Neural cell (in vitro differentiated cells): ENCODE results near the gene TAF1C. TPM values are rescaled to one million over a fixed set of nuclear protein-coding genes. Genes with fewer than 3 reads are reported as not detected.

ENCODE experiments used
- H2AFZ ChIP-seq: fragments of 200-600, 300-800 bp; sonication (generic), shearing (Covaris generic); 2 replicates; pipeline ENCODE4 v1.6.0; 2014; ENCODE audit warnings: low read depth, mild to moderate bottlenecking, antibody characterized with exemption, low read length, moderate library complexity
- H3F3A ChIP-seq: fragments of 200-600 bp; shearing (Covaris generic); 2 replicates; pipeline ENCODE4 v1.6.1; 2016; ENCODE audit warnings: mild to moderate bottlenecking, moderate library complexity, mixed read lengths, antibody characterized with exemption, low read length; ENCODE audit not compliant: insufficient read depth, poor library complexity, severe bottlenecking
- H3K27ac ChIP-seq: fragments of 200-600, 300-800 bp; sonication (generic), shearing (Covaris generic); 2 replicates; pipeline ENCODE4 v1.5.1; 2014; ENCODE audit warnings: mild to moderate bottlenecking, low read length, moderate library complexity
- H3K27me3 ChIP-seq: fragments of 300-800, 200-600 bp; sonication (generic), shearing (Covaris generic); 2 replicates; pipeline ENCODE4 v1.6.0; 2014; ENCODE audit warnings: mild to moderate bottlenecking, low read depth, low read length, moderate library complexity; ENCODE audit not compliant: insufficient read depth
- H3K36me3 ChIP-seq: fragments of 300-800, 200-600 bp; sonication (generic), shearing (Covaris generic); 2 replicates; pipeline ENCODE4 v1.5.1; 2014; ENCODE audit warnings: mild to moderate bottlenecking, antibody characterized with exemption, low read length, moderate library complexity; ENCODE audit not compliant: insufficient read depth
- H3K4me2 ChIP-seq: fragments of 300-800, 200-600 bp; sonication (generic), shearing (Covaris generic); 2 replicates; pipeline ENCODE4 v1.6.0; 2014; ENCODE audit warnings: mild to moderate bottlenecking, low read length
- H3K4me3 ChIP-seq: fragments of 300-800, 200-600 bp; sonication (generic), shearing (Covaris generic); 2 replicates; pipeline ENCODE4 v1.5.1; 2014; ENCODE audit warnings: mild to moderate bottlenecking, low read length, moderate library complexity
- H3K79me2 ChIP-seq: fragments of 200-600 bp; shearing (Covaris generic); replicated peaks from 2 replicates; pipeline ENCODE4 v1.6.0; 2014; ENCODE audit warnings: mild to moderate bottlenecking, low read length, moderate library complexity; ENCODE audit not compliant: insufficient read depth
- H3K9ac ChIP-seq: fragments of 300-800, 200-600 bp; sonication (generic), shearing (Covaris generic); 2 replicates; pipeline ENCODE4 v1.6.1; 2016; ENCODE audit warnings: mild to moderate bottlenecking, low read length, mixed read lengths
- H3K9me2 ChIP-seq: fragments of 200-600 bp; shearing (Covaris generic); 2 replicates; pipeline ENCODE4 v1.6.1; 2016; ENCODE audit warnings: mild to moderate bottlenecking, low read length, mixed read lengths; ENCODE audit not compliant: insufficient read depth
- H3K9me3 ChIP-seq: fragments of 200-600, 300-800 bp; sonication (generic), shearing (Covaris generic); 2 replicates; pipeline ENCODE4 v1.6.1; 2016; ENCODE audit warnings: mild to moderate bottlenecking, mixed run types, low read length, moderate library complexity, mixed read lengths
- H4K20me1 ChIP-seq: fragments of 200-600 bp; shearing (Covaris generic); 2 replicates; pipeline ENCODE4 v1.6.1; 2016; ENCODE audit warnings: mild to moderate bottlenecking, mixed run types; ENCODE audit not compliant: insufficient read depth
- CTCF ChIP-seq: fragments of 450-650 bp; IDR thresholded peaks from 2 replicates; pipeline ENCODE4 v1.5.1; 2014; ENCODE audit warnings: antibody characterized with exemption, mild to moderate bottlenecking, moderate library complexity; ENCODE audit not compliant: poor library complexity, severe bottlenecking
- EP300 ChIP-seq: fragments of 450-650 bp; conservative IDR thresholded peaks from 2 replicates; pipeline ENCODE4 v1.6.1; 2014; ENCODE audit warnings: antibody characterized with exemption, mild to moderate bottlenecking, moderate library complexity; ENCODE audit not compliant: poor library complexity, severe bottlenecking
- EZH2 ChIP-seq: fragments of 200-600, 300-800 bp; shearing (Covaris generic), sonication (generic); IDR thresholded peaks from 2 replicates; pipeline ENCODE4 v1.6.1; 2014; ENCODE audit warnings: antibody characterized with exemption, low read length, borderline replicate concordance, mild to moderate bottlenecking; ENCODE audit not compliant: insufficient read depth, poor library complexity, severe bottlenecking
- MXI1 ChIP-seq: fragments of 450-650 bp; conservative IDR thresholded peaks from 2 replicates; pipeline ENCODE4 v1.6.1; 2014; ENCODE audit warnings: antibody characterized with exemption, mild to moderate bottlenecking; ENCODE audit not compliant: poor library complexity, severe bottlenecking
- POLR2AphosphoS5 ChIP-seq: IDR thresholded peaks from 2 replicates; pipeline ENCODE4 v1.6.1; 2012
- RAD21 ChIP-seq: fragments of 450-650 bp; conservative IDR thresholded peaks from 2 replicates; pipeline ENCODE4 v1.6.1; 2014; ENCODE audit warnings: antibody characterized with exemption, mild to moderate bottlenecking, moderate library complexity
- REST ChIP-seq: IDR thresholded peaks from 2 replicates; pipeline ENCODE4 v1.6.1; 2012; ENCODE audit warnings: borderline replicate concordance
- SMC3 ChIP-seq: fragments of 450-650 bp; conservative IDR thresholded peaks from 2 replicates; pipeline ENCODE4 v1.6.1; 2014; ENCODE audit warnings: antibody characterized with exemption, mild to moderate bottlenecking, moderate library complexity; ENCODE audit not compliant: poor library complexity
- TAF1 ChIP-seq: IDR thresholded peaks from 2 replicates; pipeline ENCODE4 v1.6.1; 2012; ENCODE audit warnings: low read depth
- polyA plus RNA-seq: library from polyadenylated mRNA; depleted of rRNA; stranded (reverse); fragments of >200 nt; gene quantifications from 2 replicates; pipeline ENCODE4 v1.2.3, GENCODE V29; 2014

The TAF1C gene
- polyA plus RNA-seq, 1 donor from 2014 or later = 25.5 TPM

- H3F3A ChIP-seq = no peaks in the 10 kb centered on the region
- no peaks in the 10 kb centered on the region for H3K27me3 ChIP-seq
- H3K9ac ChIP-seq = no peak overlapping the region
- no peaks in the 10 kb centered on the region for H3K9me3 ChIP-seq
- no peaks in the 10 kb centered on the region for H3K9me2 ChIP-seq
- H3K79me2 ChIP-seq = no peaks in the 10 kb centered on the region
- H2AFZ ChIP-seq = no peak overlapping the region
- no peak overlapping the region for H3K4me3 ChIP-seq
- no peak overlapping the region for H3K27ac ChIP-seq
- no peak for TF ChIP-seq EZH2
- TF ChIP-seq SMC3 = no peak
- TF ChIP-seq CTCF = no peak
- no peak for TF ChIP-seq TAF1
- no peak for TF ChIP-seq RAD21
- no peak for TF ChIP-seq REST
- no peak for TF ChIP-seq EP300
- no peak for TF ChIP-seq MXI1
- no peak for TF ChIP-seq POLR2AphosphoS5
- no peaks in the 10 kb centered on the region for H4K20me1 ChIP-seq
- no peaks in the 10 kb centered on the region for H3K36me3 ChIP-seq
- H3K4me2 ChIP-seq = no peak overlapping the region
These were observed 30.5 kb downstream of the TAF1C start for GRCh38 chr16:84156342-84156784.

- no peak overlapping the region for H3K4me2 ChIP-seq
- no peak overlapping the region for H3K4me3 ChIP-seq
- H2AFZ ChIP-seq = no peak overlapping the region
- no peaks in the 10 kb centered on the region for H4K20me1 ChIP-seq
- no peaks in the 10 kb centered on the region for H3F3A ChIP-seq
- no peak overlapping the region for H3K27ac ChIP-seq
- no peaks in the 10 kb centered on the region for H3K9me3 ChIP-seq
- TF ChIP-seq MXI1 = no peak
- TF ChIP-seq EZH2 = no peak
- TF ChIP-seq TAF1 = no peak
- TF ChIP-seq SMC3 = no peak
- no peak for TF ChIP-seq REST
- TF ChIP-seq POLR2AphosphoS5 = no peak
- TF ChIP-seq EP300 = no peak
- TF ChIP-seq RAD21 = no peak
- no peak for TF ChIP-seq CTCF
- H3K9ac ChIP-seq = no peak overlapping the region
- H3K79me2 ChIP-seq = no peaks in the 10 kb centered on the region
- H3K36me3 ChIP-seq = no peaks in the 10 kb centered on the region
- no peaks in the 10 kb centered on the region for H3K27me3 ChIP-seq
- no peaks in the 10 kb centered on the region for H3K9me2 ChIP-seq
These were observed 31.1 kb downstream of the TAF1C start for GRCh38 chr16:84155771-84156170.
